GM19193 (cell line): ENCODE results near the gene NLRP6.

Source experiments
- POLR2A ChIP-seq: IDR thresholded peaks from 4 replicates; pipeline ENCODE4 v1.6.1; 2011; ENCODE audit not compliant: insufficient read depth, insufficient read length; ENCODE audit errors: extremely low read depth

NLRP6 gene

DNA sequence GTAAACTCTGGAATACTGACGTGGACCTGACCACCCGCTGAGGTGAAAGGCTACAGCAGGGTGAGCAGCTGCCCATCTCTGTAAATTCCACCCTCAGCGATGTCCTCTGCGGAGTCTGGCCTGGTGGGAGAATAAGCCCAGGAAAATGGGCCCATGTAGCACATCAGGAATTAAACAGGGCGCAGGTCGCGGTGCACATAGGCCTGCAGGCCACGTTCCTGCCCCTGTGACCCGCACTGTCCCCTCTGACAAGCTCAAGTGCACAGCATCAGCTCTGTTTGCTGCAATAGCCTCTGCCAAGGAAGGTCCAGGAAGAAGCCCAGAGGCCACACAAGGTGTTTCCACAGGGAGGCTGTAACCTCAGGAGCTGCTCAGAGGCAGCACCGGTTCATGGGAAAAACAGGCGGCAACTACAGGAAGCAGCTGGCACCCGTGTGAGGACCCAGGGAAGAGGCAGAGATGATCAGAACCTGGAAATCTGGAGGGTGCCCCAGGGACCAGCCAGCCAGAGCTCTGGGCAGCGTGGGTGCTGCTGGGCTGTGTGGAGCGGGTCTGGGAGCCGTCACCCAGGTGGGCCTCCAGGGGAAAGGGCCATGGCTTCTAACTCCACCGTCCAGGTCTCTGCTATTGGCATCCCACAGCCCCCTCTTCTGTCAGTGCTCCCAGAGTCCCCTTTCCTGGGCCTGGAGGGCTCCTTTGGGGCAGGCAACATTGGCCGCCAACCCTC lies 28.6 kb downstream of the NLRP6 start:
- TF ChIP-seq POLR2A, result no peak

DNA sequence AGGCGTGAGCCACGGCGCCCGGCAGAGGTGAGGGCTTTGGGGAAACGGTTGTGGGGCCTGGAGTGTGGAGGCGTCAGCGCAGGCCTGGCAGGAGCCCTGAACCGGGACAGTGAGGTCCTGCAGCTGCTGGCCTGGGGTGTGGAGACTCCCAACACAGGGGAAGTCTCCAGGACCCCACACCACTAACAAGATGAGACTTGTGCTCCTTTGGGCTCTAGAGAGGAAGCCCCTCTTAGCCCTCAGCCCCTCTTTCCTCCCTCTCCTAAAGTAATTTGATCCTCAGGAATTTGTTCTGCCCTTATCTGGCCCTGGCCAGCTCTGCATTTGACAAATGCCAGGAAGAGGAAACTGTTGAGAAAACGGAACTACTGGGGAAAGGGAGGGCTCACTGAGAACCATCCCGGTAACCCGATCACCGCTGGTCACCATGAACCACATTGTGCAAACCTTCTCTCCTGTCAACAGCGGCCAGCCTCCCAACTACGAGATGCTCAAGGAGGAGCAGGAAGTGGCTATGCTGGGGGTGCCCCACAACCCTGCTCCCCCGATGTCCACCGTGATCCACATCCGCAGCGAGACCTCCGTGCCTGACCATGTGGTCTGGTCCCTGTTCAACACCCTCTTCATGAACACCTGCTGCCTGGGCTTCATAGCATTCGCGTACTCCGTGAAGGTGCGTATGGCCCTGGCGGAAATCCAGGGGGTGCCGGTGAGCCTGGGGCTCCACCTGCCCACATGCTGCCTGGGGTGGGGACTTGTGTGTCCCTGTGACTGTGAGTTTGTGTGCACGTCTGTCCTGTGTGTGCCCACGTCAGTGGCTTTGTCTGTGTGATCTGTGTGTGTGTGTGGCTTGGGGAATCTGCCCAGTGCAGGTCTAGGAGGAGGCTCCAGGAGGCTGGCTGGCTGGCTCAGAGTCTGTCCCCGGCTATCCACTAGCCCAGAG lies 29.8 kb downstream of the NLRP6 start, which contains the start of gene IFITM2:
TSS of gene IFITM2 (plus strand) at position 51 of the 943 bp plus-strand sequence. CDS start at position 428, 377 bp downstream.
- peak; percentile 42 for TF ChIP-seq POLR2A

DNA sequence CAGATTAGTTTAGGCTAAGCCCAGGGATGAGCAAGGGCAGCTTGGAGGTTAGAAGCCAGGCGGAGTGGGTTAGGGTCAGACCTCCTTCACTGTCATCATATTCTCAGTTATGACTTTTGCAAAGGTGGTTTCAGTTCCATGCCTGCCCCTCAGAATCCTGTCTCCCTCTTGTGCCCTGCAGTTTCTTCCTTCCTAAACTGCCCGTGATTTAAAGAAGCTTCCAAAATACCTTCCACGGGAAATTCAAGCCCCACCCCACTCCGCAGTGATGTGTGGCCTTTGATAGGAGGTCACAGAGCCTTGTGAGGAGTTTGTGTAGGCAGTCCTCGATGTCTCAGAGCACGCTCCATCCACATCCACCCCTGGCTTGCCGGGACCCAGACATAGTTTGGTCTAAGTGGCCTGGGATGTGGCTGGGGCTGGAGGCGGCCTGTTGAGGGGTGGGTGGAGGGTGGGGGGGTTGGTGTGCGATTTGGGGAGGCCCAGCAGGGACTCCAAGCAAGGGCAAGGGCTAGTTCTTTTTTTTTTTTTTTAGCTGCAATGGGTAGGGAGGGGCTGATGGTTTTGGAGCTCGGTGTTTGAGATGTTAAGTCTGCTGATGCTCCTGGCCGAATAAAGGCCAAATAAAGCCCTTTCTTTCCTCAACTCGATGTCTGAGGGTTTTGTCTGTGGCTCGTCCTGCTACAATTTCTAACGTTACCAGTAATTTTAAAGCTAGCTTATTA lies 34.0 kb downstream of the NLRP6 start:
- TF ChIP-seq POLR2A, result peak; percentile 44

DNA sequence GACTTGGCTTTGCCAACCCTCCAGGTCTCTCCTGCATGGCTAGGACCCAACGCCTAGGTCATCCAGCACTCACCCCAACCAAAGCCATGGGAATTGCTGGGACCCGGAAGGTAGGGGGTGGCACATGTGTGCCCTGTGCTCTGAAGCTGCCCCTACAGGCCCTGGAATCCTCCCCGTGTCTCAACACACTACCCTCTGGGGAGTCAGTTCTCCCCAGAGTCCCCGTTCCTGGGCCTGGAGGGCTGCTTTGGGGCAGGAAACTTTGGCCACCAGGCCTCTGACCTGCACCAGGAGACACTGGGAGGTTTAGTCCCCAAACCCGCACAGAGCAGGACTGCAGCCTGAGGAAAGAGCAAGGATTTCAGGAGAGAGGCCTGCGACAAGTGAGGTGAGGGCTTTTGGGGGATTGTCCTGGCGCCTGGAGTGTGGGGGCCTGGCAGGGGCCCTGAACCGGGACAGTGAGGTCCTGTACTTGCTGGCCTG lies 35.1 kb downstream of the NLRP6 start:
- TF ChIP-seq POLR2A, result peak; percentile 29

DNA sequence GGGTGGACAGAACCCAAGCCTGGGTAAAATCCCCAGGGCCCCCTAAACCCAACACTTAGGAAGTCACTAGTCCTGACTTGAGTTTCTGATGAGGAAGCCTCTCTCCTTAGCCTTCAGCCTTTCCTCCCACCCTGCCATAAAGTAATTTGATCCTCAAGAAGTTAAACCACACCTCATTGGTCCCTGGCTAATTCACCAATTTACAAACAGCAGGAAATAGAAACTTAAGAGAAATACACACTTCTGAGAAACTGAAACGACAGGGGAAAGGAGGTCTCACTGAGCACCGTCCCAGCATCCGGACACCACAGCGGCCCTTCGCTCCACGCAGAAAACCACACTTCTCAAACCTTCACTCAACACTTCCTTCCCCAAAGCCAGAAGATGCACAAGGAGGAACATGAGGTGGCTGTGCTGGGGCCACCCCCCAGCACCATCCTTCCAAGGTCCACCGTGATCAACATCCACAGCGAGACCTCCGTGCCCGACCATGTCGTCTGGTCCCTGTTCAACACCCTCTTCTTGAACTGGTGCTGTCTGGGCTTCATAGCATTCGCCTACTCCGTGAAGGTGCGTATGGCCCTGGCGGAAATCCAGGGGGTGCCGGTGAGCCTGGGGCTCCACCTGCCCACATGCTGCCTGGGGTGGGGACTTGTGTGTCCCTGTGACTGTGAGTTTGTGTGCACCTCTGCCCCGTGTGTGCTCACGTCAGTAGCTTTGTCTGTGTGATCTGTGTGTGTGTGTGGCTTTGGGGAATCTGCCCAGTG lies 35.8 kb downstream of the NLRP6 start, which contains the start of gene IFITM1:
TSS of gene IFITM1 (plus strand) at position 254 of the 767 bp plus-strand sequence. CDS start at position 385, 131 bp downstream.
- peak; percentile 97 for TF ChIP-seq POLR2A

DNA sequence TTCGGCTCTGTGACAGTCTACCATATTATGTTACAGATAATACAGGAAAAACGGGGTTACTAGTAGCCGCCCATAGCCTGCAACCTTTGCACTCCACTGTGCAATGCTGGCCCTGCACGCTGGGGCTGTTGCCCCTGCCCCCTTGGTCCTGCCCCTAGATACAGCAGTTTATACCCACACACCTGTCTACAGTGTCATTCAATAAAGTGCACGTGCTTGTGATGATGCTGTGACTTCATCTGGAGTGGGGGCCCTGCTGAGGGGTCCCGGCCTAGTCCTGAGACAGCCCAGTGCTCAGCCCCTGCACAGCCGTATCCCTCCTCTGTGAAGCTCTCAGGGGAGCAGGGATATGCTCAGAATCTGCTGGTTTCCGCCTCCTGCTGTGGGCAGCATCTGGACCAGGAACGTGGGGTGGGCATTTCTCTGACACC lies 36.9 kb downstream of the NLRP6 start:
- peak; percentile 16 for TF ChIP-seq POLR2A

DNA sequence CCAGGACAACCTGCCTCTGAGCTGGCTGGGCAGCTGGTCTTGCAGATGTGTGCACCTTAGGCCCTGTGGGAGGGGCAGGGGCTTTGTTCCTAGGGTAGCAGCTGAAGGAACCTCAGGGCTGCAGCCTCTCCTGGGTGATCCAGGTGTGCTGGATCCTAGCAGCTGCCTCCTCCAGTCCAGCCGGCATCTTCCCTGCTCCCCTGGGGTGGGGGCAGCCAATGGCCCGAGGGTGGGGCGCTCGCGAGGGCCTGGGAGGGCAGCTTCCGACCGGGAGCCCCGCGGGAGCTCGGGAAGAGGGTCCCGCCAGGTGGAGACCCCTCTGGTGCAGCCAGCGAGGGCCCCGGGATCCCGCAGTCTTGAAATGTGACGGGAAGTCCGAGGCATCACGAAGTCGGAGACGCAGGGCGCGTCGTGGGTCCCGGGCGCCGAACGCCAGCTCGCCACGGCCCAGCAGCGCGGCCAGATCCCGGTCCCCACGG lies 37.3 kb downstream of the NLRP6 start:
- TF ChIP-seq POLR2A, result peak; percentile 27

DNA sequence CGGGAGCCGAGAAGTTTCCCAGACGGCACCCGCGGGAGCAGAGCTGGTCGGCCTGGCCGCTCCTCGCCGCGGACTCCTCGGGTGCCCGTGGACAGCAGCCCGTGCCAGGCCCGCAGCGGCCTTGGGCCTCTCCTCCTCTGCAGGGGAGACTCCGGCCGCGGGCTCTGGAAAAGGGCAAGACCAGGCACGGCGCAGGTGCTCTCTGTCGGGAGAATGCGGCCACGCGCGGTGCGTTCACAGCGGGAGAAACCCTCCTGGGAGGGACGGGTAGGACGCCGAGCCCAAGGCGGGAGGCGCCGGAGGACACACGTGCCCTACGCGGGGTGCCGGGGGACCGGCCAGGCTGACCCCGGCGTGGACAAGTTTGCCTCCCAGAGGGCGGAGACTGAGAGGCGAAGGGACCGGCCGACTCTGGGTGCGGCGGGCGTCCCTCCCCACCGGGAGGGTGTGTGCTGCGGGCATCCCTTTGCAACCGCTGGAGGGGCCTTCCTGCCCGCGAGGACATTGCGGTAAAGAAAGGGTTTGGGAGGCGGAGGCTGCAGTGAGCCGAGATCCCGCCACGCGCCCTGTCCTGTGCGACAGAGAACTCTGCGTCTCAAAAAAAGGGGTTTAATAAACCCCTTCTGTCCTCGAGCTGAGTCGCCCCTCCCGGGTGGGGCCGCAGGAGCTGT lies 38.0 kb downstream of the NLRP6 start:
- peak; percentile 3 for TF ChIP-seq POLR2A

DNA sequence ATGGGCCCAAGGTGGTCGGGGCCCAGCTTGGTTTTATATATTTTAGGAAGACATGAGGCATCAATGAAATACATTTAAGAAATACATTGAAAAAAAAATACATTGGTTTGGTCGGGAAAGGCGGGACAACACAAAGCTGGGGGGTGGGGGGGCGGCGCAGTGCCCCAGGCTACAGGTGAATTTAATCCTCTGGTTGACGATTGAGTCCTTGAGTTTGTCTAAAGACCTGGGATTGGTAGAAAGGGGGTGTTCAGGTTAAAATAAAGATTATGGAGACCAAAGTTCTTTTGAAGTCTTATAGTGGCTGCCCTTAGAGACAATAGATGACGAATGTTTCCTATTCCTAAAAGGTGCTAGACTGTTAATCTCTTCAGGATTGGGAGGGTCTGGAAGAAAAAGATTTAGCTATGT lies 38.7 kb downstream of the NLRP6 start:
- no peak for TF ChIP-seq POLR2A

DNA sequence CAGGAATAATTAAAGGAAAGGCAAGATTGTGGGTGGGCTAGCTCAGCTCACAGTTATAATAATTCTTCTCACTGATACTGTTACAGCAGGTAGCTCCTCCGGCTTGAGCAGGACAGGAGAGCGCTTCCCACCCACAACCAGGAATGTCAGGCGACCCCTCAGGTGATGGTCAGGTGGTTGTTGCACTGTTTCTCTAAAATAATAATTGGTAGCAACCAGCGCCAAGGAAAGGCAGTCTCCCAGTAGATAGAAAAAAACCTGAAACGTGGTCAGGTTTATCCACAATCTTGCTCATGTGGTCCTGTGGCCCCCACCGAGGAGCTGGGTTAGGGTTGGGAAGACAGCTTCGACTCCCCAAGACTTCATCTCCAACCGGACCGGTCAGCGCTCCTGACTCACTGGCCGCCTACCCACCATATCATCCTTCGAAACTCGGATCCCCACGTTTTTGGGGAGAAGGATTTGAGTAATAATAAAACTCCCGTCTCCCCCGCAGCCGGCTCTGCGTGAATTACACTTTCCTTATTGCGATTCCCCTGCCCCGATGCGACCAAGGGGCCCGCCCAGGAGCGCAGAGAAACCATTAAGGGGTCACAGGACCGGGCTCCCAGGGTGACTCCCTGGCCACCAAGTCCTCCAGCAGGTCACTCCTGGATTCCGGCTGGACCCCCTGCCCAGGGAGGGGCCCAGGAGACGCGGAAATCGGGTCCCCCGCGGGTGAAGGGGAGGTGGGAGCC lies 39.6 kb downstream of the NLRP6 start:
- peak; percentile 43 for TF ChIP-seq POLR2A

DNA sequence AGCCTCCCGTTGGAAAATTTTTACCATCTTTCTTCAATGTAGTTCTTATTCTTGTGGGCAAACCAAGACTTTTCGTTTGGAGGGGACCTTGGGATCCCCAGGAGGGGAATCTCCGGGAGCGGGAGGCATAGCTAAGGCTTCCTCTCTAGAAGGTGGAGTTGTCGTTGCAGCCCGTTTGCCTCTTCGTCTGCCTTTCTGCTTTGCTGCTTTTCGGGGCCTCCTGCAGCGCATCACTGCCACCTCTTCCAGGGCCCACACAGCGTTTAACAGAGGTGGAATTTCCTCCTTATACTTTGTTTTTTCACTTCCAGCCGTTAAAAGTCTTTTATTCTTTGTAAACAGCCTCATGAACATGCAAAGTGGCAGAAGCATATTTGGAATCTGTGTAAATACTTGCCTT lies 45.9 kb downstream of the NLRP6 start:
- no peak for TF ChIP-seq POLR2A

DNA sequence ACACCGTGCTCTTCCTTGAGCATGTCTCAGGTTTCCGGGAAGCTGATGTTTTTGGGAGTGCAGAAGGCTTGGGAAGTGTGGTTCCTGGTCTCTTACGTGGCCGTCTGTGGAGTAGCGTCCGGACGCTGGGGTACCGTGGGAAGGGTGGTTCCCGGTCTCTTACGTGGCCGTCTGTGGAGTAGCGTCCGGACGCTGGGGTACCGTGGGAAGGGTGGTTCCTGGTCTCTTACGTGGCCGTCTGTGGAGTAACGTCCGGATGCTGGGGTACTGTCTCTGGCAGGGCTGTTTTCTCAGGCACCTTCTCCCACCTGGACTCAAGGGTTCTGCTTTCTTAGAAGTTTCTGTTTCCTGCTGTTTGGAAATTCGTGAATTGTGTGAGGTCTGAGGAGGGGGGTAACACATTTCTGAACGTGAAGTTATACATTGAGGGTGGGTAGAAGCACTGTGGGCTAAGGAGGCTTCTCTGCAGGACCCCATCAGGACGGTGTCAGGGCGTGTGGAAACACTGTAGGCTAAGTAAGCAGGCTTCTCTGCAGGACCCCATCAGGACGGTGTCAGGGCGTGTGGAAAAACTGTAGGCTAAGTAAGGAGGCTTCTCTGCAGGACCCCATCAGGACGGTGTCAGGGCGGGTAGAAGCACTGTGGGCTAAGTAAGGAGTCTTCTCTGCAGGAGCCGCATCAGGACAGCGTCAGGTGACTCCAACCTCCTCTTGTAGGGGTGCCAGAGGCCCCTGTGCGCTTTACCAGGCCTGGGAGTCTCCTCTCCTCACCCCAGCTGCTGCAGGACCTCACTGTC lies 47.8 kb downstream of the NLRP6 start:
- TF ChIP-seq POLR2A, result no peak
